Measurements from ENCODE around the gene ITIH3. TPM values are rescaled to one million over a fixed set of nuclear protein-coding genes. Genes with fewer than 3 reads are reported as not detected.

The ITIH3 gene
- total RNA-seq, 1 donor from 2014 or later = not detected

- no peak for DNase-seq (ENCODE audit: low read depth)
- no peak for TF ChIP-seq CTCF (conservative IDR thresholded peaks at IDR 0.05; ENCODE audit: low read depth, low read length)
- H3K4me3 ChIP-seq (ENCODE audit: low read depth, low read length) = no peak overlapping the region
Observed at GRCh38 chr3:52839892-52840545, 45.4 kb downstream of the ITIH3 start.

- TF ChIP-seq CTCF (conservative IDR thresholded peaks at IDR 0.05; ENCODE audit: low read depth, low read length) = no peak
- no peak overlapping the region for H3K4me3 ChIP-seq (ENCODE audit: low read depth, low read length)
- DNase-seq (ENCODE audit: low read depth) = no peak
Observed at GRCh38 chr3:52841211-52841980, 46.8 kb downstream of the ITIH3 start.

GRCh38 chr3:52841981-52842340, 47.4 kb downstream of the ITIH3 start:
- DNase-seq (ENCODE audit: low read depth) = no peak
- no peak overlapping the region for H3K4me3 ChIP-seq (ENCODE audit: low read depth, low read length)
- TF ChIP-seq CTCF (conservative IDR thresholded peaks at IDR 0.05; ENCODE audit: low read depth, low read length) = no peak

GRCh38 chr3:52842424-52842823, 47.8 kb downstream of the ITIH3 start:
- TF ChIP-seq CTCF (conservative IDR thresholded peaks at IDR 0.05; ENCODE audit: low read depth, low read length) = no peak
- no peak for DNase-seq (ENCODE audit: low read depth)
- no peak overlapping the region for H3K4me3 ChIP-seq (ENCODE audit: low read depth, low read length)

GRCh38 chr3:52843108-52843865, 48.7 kb downstream of the ITIH3 start:
- no peak for TF ChIP-seq CTCF (conservative IDR thresholded peaks at IDR 0.05; ENCODE audit: low read depth, low read length)
- no peak overlapping the region for H3K4me3 ChIP-seq (ENCODE audit: low read depth, low read length)
- no peak for DNase-seq (ENCODE audit: low read depth)

- DNase-seq (ENCODE audit: low read depth) = no peak
- H3K4me3 ChIP-seq (ENCODE audit: low read depth, low read length) = no peak overlapping the region
- no peak for TF ChIP-seq CTCF (conservative IDR thresholded peaks at IDR 0.05; ENCODE audit: low read depth, low read length)
Observed at GRCh38 chr3:52843881-52844280, 49.3 kb downstream of the ITIH3 start.
